Epithelial cell of umbilical artery (primary cell): Measurements from ENCODE around the gene HIF3A. TPM values are rescaled to one million over a fixed set of nuclear protein-coding genes. Genes with fewer than 3 reads are reported as not detected.

ENCODE experiments used
- total RNA-seq: library from RNA; depleted of rRNA; stranded (reverse); fragments of >200 nt; gene quantifications from 2 replicates; pipeline ENCODE4 v1.2.3, GENCODE V29; 2014

Gene HIF3A
- total RNA-seq: 0.97 and 7.0 TPM in 2 replicates

DNA sequence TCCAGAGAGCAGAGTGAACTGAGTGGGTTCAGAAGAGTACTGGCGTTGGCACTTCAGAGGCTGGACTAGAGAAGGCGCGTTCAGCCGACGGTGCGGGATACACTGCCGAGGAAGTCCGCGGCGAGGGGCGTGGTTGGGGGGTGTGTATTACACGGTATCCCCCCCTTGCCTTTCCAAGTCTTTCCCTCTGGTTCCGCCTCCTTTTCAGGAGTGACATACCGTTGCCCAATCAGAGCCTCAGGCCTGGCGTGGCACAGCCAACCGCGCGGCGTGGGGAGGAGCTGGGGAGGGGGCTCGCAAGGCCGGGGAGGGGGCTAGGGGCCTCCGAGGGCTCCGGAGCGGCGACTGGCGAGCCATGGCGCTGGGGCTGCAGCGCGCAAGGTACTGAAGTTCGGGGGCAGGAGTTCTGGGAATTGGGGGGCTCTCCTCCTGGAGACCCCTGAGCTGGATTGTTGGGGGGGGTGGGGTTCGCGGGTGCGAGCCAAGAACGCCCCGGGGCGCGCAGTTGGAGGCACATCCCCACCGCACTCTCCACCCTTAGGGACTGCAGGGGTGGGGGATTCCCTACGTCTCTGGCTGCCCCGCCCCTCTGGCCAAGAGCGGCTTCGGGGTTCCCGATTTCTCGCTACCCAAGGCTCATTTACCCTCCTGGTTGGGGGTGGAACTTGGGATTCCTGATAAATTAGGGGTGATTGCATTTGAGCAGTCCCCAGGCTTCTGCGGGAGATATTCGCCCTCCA lies at the start of gene HIF3A:
TSS of gene HIF3A (plus strand) at position 321 of the 740 bp plus-strand sequence. CDS start at position 356, 35 bp downstream.

DNA sequence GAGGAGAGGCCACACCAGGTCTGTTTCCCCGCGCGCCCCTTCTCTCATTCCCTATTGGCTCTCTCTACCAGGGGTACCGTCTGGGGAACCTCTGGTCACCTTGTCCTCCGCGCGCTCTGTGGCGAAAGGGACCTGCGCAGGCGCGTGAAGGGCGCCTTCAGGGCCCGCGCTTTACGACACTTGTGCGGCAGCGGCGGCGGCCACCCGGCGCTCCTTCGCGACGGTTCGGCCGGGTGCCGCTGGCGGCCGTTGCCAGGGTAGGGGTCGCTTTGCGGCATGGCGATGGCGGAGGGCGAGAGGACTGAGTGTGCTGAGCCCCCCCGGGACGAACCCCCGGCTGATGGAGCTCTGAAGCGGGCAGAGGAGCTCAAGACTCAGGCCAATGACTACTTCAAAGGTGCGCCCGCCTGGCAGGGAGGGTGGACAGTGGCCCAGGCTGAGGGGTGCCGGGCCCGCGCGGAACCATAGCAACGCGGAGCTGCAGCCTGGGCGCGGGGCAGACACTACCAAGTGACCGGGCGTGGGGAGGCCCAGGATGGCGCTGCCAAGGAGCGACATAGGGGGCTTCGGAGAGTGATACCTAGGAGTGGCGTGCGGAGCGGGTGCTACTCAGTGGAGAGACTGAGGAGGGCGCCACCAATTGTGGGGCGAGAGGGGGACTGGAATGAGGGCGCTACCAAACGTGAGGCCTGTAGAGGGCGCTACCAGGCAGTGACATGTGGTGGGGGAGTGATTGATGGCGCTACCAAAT lies 50.2 kb downstream of the HIF3A start, which contains the start of gene PPP5C:
TSS of gene PPP5C (plus strand) at position 267 of the 751 bp plus-strand sequence. CDS start at position 277, 10 bp downstream.

Other genes with a start within 250 kb of the HIF3A start
- 0.32 TPM in 1 of 2 replicates, not detected in the other for gene IGFL3, start 172.4 kb upstream of the HIF3A start, total RNA-seq
- not detected in 2 replicates for gene IGFL2, start 148.8 kb upstream of the HIF3A start, total RNA-seq
- not detected in 2 replicates for gene IGFL1, start 67.3 kb upstream of the HIF3A start, total RNA-seq
- gene PPP5C, start 50.0 kb downstream of the HIF3A start, total RNA-seq: 65.3 and 81.8 TPM in 2 replicates
- 2.9 and 6.2 TPM in 2 replicates for gene CCDC8, start 116.5 kb downstream of the HIF3A start, total RNA-seq
- under 0.01 and 0.30 TPM in 2 replicates for gene PNMA8C, start 131.9 kb downstream of the HIF3A start, total RNA-seq
- 2.3 and 7.1 TPM in 2 replicates for gene PNMA8A, start 174.5 kb downstream of the HIF3A start, total RNA-seq
- gene PNMA8B, start 198.8 kb downstream of the HIF3A start, total RNA-seq: under 0.01 TPM in 2 replicates